ENCODE data around the gene TMEM116.
"Not testable (repeated sequence)": the region's sequence is repeated elsewhere in the genome, so short reads cannot be mapped to it uniquely, and the experiment has no call there.

DNA sequence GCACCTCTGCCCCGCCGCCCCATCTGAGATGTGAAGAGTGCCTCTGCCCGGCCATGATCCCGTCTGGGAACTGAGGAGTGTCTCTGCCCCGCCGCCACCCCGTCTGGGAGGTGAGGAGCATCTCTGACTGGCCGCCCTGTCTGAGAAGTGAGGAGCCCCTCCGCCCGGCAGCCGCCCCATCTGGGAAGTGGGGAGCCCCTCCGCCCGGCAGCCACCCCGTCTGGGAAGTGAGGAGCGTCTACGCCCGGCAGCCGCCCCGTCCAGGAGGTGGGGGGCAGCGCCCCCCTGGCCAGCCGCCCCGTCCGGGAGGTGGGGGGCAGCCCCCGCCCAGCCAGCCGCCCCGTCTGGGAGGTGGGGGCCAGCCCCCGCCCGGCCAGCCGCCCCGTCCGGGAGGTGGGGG lies 55.7 kb downstream of the TMEM116 start:
- not testable (repeated sequence) for TF ChIP-seq CTCF (IDR thresholded peaks at IDR 0.05; ENCODE audit: low read depth, low read length); POLR2A (IDR thresholded peaks at IDR 0.05; ENCODE audit: extremely low read depth, insufficient read length)

All from NB4 (cell line).